Activated CD8-positive, alpha-beta memory T cell treated with anti-CD3 and anti-CD28 coated beads, Interleukin-2, amount 10 ng/mL, durations not matched to agents 7 days and 5 days (primary cell): ENCODE measurements around the gene FYTTD1. TPM values are rescaled to one million over a fixed set of nuclear protein-coding genes. Genes with fewer than 3 reads are reported as not detected.

Source experiments
- ATAC-seq: fragments of 150-1000 bp; cut with Tn5 transposase; one replicate; pipeline ENCODE4 v1.10.0; 2021; ENCODE audit warnings: moderate library complexity
- CTCF ChIA-PET: fragments of 350-600 bp; sonication (Branson Sonifier 250); formaldehyde crosslinking; loops from one replicate; lab custom pipeline; 2021; ENCODE audit warnings: antibody characterized with exemption; lab: Charles Lee
- DNase-seq: peaks from one replicate; pipeline ENCODE4 v3.0.0-alpha.2; 2020
- H3K27ac Mint-ChIP-seq: one replicate; pipeline ENCODE4 v1.8.0; 2021; ENCODE audit warnings: mild to moderate bottlenecking, mixed read lengths
- H3K27me3 Mint-ChIP-seq: one replicate; pipeline ENCODE4 v1.8.0; 2021; ENCODE audit warnings: mixed read lengths
- H3K36me3 Mint-ChIP-seq: one replicate; pipeline ENCODE4 v1.8.0; 2021; ENCODE audit warnings: mild to moderate bottlenecking, mixed read lengths
- H3K4me1 Mint-ChIP-seq: one replicate; pipeline ENCODE4 v1.8.0; 2021; ENCODE audit warnings: mixed read lengths
- H3K4me3 Mint-ChIP-seq: one replicate; pipeline ENCODE4 v1.8.0; 2021; ENCODE audit warnings: mild to moderate bottlenecking, moderate library complexity, mixed read lengths
- H3K9me3 Mint-ChIP-seq: one replicate; pipeline ENCODE4 v1.8.0; 2022; ENCODE audit warnings: low read depth, mixed read lengths
- total RNA-seq, 2 experiments: library from RNA; stranded (reverse); gene quantifications; one replicate each; pipeline ENCODE4 v1.2.3, GENCODE V29; 2021

FYTTD1 gene
- total RNA-seq, 2 experiments from 2014 or later = 35.5 to 50.5 TPM

DNA sequence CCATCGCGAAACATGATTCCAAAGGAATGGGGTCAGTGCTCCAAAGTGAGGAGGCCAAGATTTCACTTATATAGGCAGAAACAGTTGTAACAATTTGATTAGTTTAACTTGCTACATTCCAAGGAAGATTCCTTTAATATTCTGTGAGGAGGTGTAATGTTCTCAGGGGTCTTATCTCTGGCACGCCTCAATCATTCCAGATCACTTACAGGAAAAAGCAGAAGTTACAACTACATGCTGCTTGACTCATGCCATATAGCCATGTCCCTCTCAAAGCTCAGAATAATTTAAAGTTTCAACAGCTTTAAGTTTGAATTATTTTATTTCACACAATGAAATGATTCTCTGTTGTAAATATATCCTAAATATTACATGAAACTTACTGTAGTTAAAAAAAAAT lies 3.5 kb upstream of the FYTTD1 start:
- DNase-seq = no peak
- CTCF ChIA-PET = interaction anchor here (0.7 kb wide), 1 partner anchor 10 kb away, joined by 3 read pairs; no protein-coding TSS in a partner anchor
- no peak for ATAC-seq
- peaks cover 3% of the 10 kb centered on the region for H3K27me3 Mint-ChIP-seq
- no peak overlapping the region for H3K27ac Mint-ChIP-seq
- H3K4me1 Mint-ChIP-seq = peaks cover 11% of the 10 kb centered on the region
- H3K36me3 Mint-ChIP-seq = peaks cover 1% of the 10 kb centered on the region
- H3K4me3 Mint-ChIP-seq = no peak overlapping the region
- no peaks in the 10 kb centered on the region for H3K9me3 Mint-ChIP-seq

GRCh38 chr3:197746801-197747237 lies 2.9 kb upstream of the FYTTD1 start:
- ATAC-seq = no peak
- CTCF ChIA-PET = no interaction called here
- Mint-ChIP-seq H3K27ac (no peak overlapping the region), H3K27me3 (peaks cover 3% of the 10 kb centered on the region), H3K36me3 (peaks cover 1% of the 10 kb centered on the region), H3K4me1 (peaks cover 14% of the 10 kb centered on the region), H3K9me3 (no peaks in the 10 kb centered on the region), H3K4me3 (no peak overlapping the region)
- DNase-seq = no peak

- Mint-ChIP-seq H3K4me3 (peak overlapping the region; percentile 96), H3K4me1 (peaks cover 27% of the 10 kb centered on the region), H3K9me3 (no peaks in the 10 kb centered on the region), H3K27me3 (peaks cover 3% of the 10 kb centered on the region), H3K36me3 (peaks cover 1% of the 10 kb centered on the region), H3K27ac (peak overlapping the region; percentile 82)
- no peak for DNase-seq
- ATAC-seq = no peak
- CTCF ChIA-PET = interaction anchor here (0.7 to 1.5 kb wide), 5 partner anchors 11 to 194 kb away, joined by 3 to 8 read pairs (median 4); partner anchors contain the start of gene LRCH3
Observed at GRCh38 chr3:197748597-197749314, 927 bp upstream of the FYTTD1 start.

- Mint-ChIP-seq H3K36me3 (peaks cover 1% of the 10 kb centered on the region), H3K27ac (peak overlapping the region; percentile 82), H3K4me3 (peak overlapping the region; percentile 96), H3K9me3 (no peaks in the 10 kb centered on the region), H3K4me1 (peaks cover 31% of the 10 kb centered on the region), H3K27me3 (peaks cover 3% of the 10 kb centered on the region)
- ATAC-seq = peak; percentile 53
- CTCF ChIA-PET = interaction anchor here (0.7 to 1.5 kb wide), 5 partner anchors 12 to 194 kb away, joined by 3 to 8 read pairs (median 4); partner anchors contain the start of gene LRCH3
- DNase-seq = peak; percentile 79
Observed at GRCh38 chr3:197749315-197749600, 425 bp upstream of the FYTTD1 start.

DNA sequence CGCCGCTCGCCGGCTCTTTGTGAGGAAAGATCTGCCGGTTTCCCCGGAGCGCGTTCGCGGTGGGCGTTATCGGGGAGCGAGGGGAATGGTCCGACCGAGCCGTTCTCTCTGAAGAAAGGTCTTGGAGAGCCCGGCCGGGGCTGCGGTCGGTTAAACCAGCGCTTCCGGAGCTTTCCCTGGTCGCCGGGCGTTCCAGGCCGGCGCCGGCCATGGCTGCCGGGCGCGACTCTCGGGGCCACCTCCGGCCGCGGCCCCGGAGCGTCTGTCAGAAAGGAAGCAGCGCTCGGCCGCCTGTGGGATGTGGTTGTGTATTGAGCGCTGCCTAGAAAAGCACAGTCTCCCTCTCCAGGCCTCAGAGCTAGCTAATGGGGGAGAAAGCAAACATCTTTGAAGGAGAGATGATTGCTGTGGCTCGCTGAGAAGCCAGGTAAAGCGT lies 731 bp downstream of the FYTTD1 start:
- peak overlapping the region; percentile 90 for H3K27ac Mint-ChIP-seq

GRCh38 chr3:197750858-197751737 lies 1.4 kb downstream of the FYTTD1 start:
- Mint-ChIP-seq H3K27me3 (peaks cover 3% of the 10 kb centered on the region), H3K4me1 (peaks cover 38% of the 10 kb centered on the region), H3K36me3 (peaks cover 4% of the 10 kb centered on the region), H3K4me3 (peak overlapping the region; percentile 96), H3K27ac (peak overlapping the region; percentile 90), H3K9me3 (no peaks in the 10 kb centered on the region)
- ATAC-seq (no peak), DNase-seq (peak; percentile 59)
- CTCF ChIA-PET = interaction anchor here (0.6 to 1.8 kb wide), 5 partner anchors 14 to 40 kb away, joined by 3 to 7 read pairs (median 4); partner anchors contain the start of genes LRCH3 and RUBCN

More for the DNA sequence above, 731 bp downstream of the FYTTD1 start:
- CTCF ChIA-PET = interaction anchor here (0.6 to 1.8 kb wide), 4 partner anchors 14 to 41 kb away, joined by 4 to 7 read pairs (median 4); partner anchors contain the start of genes LRCH3 and RUBCN
- DNase-seq = peak; percentile 82
- H3K27me3 Mint-ChIP-seq = peaks cover 3% of the 10 kb centered on the region
- H3K4me1 Mint-ChIP-seq = peaks cover 35% of the 10 kb centered on the region
- peak; percentile 59 for ATAC-seq
- H3K36me3 Mint-ChIP-seq = peaks cover 1% of the 10 kb centered on the region
- H3K9me3 Mint-ChIP-seq = no peaks in the 10 kb centered on the region
- peak overlapping the region; percentile 96 for H3K4me3 Mint-ChIP-seq

- H3K36me3 Mint-ChIP-seq = peaks cover 10% of the 10 kb centered on the region
- ATAC-seq = no peak
- H3K4me3 Mint-ChIP-seq = peak overlapping the region; percentile 70
- H3K4me1 Mint-ChIP-seq = peaks cover 41% of the 10 kb centered on the region
- H3K27ac Mint-ChIP-seq = peak overlapping the region; percentile 67
- no peak for DNase-seq
- peaks cover 3% of the 10 kb centered on the region for H3K27me3 Mint-ChIP-seq
- CTCF ChIA-PET = interaction anchor here (1.8 kb wide), 1 partner anchor 18 kb away, joined by 4 read pairs; no protein-coding TSS in a partner anchor
- H3K9me3 Mint-ChIP-seq = no peaks in the 10 kb centered on the region
Observed at GRCh38 chr3:197752107-197752506, 2.4 kb downstream of the FYTTD1 start.

DNA sequence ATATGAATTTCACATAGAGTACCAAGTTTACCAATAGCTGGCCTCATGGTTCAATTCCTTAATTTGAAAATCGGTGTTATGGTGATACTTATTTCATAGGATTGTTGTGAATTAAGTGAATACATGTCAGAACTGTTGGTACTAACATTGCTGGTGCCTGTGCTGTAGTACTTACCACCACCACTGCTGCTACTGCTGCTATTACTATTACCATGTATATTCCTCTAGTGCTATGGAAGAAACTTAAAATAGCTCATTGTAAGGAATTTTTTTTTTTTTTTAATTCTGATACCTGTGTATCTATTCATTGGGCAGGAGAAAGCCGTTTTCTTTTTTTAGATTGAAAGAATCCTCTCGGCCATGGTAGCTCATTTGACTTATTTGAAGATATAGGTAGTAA lies 3.6 kb downstream of the FYTTD1 start:
- no peak overlapping the region for H3K27ac Mint-ChIP-seq
- no peaks in the 10 kb centered on the region for H3K9me3 Mint-ChIP-seq
- no peak overlapping the region for H3K4me3 Mint-ChIP-seq
- ATAC-seq (no peak), DNase-seq (no peak)
- peaks cover 41% of the 10 kb centered on the region for H3K4me1 Mint-ChIP-seq
- CTCF ChIA-PET = interaction anchor here (0.9 to 1.0 kb wide), 4 partner anchors 11 to 152 kb away, joined by 3 read pairs; no protein-coding TSS in a partner anchor
- peaks cover 3% of the 10 kb centered on the region for H3K27me3 Mint-ChIP-seq
- H3K36me3 Mint-ChIP-seq = peaks cover 13% of the 10 kb centered on the region

DNA sequence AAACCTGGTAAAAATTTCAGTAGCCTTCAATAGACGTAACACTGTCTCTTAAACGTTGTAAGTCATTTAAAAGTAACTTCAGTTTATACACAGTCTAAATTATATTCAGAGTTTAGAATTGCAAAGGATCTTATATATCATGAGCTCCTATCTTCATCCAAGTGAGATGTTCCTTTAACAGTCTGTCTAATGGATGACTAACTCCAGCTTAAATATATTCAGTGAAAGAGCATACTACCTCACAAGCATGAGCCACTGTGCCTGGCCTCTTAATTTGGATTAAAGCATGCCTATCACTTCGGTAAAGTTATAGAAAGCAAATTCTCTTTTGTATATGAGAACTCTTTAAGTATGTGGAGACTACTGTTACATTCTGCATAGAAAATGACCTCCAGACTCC lies 7.0 kb downstream of the FYTTD1 start:
- no peak for ATAC-seq
- peaks cover 12% of the 10 kb centered on the region for H3K36me3 Mint-ChIP-seq
- CTCF ChIA-PET = no interaction called here

GRCh38 chr3:197758512-197758911 lies 8.8 kb downstream of the FYTTD1 start:
- H3K4me1 Mint-ChIP-seq = peaks cover 14% of the 10 kb centered on the region
- peaks cover 16% of the 10 kb centered on the region for H3K36me3 Mint-ChIP-seq
- H3K27ac Mint-ChIP-seq = no peak overlapping the region
- ATAC-seq = no peak
- H3K27me3 Mint-ChIP-seq = no peaks in the 10 kb centered on the region
- H3K4me3 Mint-ChIP-seq = no peak overlapping the region
- CTCF ChIA-PET = no interaction called here
- H3K9me3 Mint-ChIP-seq = no peaks in the 10 kb centered on the region
- DNase-seq = no peak

More for the DNA sequence above, 7.0 kb downstream of the FYTTD1 start:
- no peak overlapping the region for H3K4me3 Mint-ChIP-seq
- peaks cover 28% of the 10 kb centered on the region for H3K4me1 Mint-ChIP-seq
- no peak overlapping the region for H3K27ac Mint-ChIP-seq
- no peak for DNase-seq
- H3K27me3 Mint-ChIP-seq = no peaks in the 10 kb centered on the region
- H3K9me3 Mint-ChIP-seq = no peaks in the 10 kb centered on the region

GRCh38 chr3:197761784-197762183 lies 12.1 kb downstream of the FYTTD1 start:
- Mint-ChIP-seq H3K4me3 (no peak overlapping the region), H3K27ac (no peak overlapping the region), H3K27me3 (no peaks in the 10 kb centered on the region), H3K4me1 (no peaks in the 10 kb centered on the region), H3K36me3 (peaks cover 19% of the 10 kb centered on the region), H3K9me3 (no peaks in the 10 kb centered on the region)
- CTCF ChIA-PET = no interaction called here
- DNase-seq (no peak), ATAC-seq (no peak)

GRCh38 chr3:197775317-197775716 lies 25.6 kb downstream of the FYTTD1 start:
- Mint-ChIP-seq H3K9me3 (no peaks in the 10 kb centered on the region), H3K4me3 (no peak overlapping the region), H3K4me1 (no peaks in the 10 kb centered on the region), H3K36me3 (peaks cover 44% of the 10 kb centered on the region), H3K27ac (no peak overlapping the region), H3K27me3 (no peaks in the 10 kb centered on the region)
- no peak for DNase-seq
- CTCF ChIA-PET = interaction anchor here (0.7 to 1.3 kb wide), 3 partner anchors 12 to 76 kb away, joined by 3 to 4 read pairs (median 3); no protein-coding TSS in a partner anchor
- ATAC-seq = no peak

- ATAC-seq (no peak), DNase-seq (no peak)
- H3K27ac Mint-ChIP-seq = peak overlapping the region; percentile 42
- no peak overlapping the region for H3K4me3 Mint-ChIP-seq
- no peaks in the 10 kb centered on the region for H3K9me3 Mint-ChIP-seq
- peaks cover 2% of the 10 kb centered on the region for H3K4me1 Mint-ChIP-seq
- H3K36me3 Mint-ChIP-seq = peaks cover 30% of the 10 kb centered on the region
- CTCF ChIA-PET = interaction anchor here (1.3 to 2.1 kb wide), 2 partner anchors 10 kb away, joined by 4 to 5 read pairs; partner anchors contain the start of gene LRCH3
- H3K27me3 Mint-ChIP-seq = no peaks in the 10 kb centered on the region
Observed at GRCh38 chr3:197782230-197782629, 32.5 kb downstream of the FYTTD1 start.
